SK-N-MC (cell line): ENCODE data around the gene TRIM2.

Experiments
- EZH2 ChIP-seq: fragments of 200-600 bp; sonication (generic); IDR thresholded peaks from one replicate; pipeline ENCODE4 v1.6.1; 2017; ENCODE audit warnings: antibody characterized with exemption
- FOXP2 ChIP-seq: optimal IDR thresholded peaks from 2 replicates; pipeline ENCODE3; 2011; ENCODE audit warnings: mild to moderate bottlenecking, moderate library complexity; ENCODE audit not compliant: insufficient read depth; ENCODE audit errors: extremely low read length, control extremely low read depth
- POLR2AphosphoS5 ChIP-seq: IDR thresholded peaks from 2 replicates; pipeline ENCODE4 v1.6.1; 2012; ENCODE audit warnings: mild to moderate bottlenecking, low read depth, low read length, borderline replicate concordance

DNA sequence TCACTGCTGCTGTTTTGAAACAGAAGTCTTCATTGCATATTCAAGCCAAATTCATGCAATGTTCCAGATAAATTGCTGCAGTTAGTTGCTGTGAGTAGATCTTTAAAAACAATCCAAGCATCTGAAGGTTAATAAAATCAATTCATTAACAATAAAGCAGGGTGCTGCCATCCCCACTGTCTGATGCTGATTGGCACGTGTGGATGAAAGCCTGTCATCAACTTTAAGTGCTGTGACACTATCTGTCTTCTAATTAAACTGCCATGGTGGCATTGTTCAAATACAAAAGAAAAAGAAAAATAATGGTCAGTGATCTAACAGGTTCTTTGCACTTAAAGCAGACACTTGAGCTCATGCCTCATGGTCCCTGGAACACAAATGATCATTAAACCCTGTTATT, 77.2 kb downstream of the TRIM2 start:
- TF ChIP-seq POLR2AphosphoS5, result no peak
- no peak for TF ChIP-seq EZH2
- no peak for TF ChIP-seq FOXP2
